ENCODE measurements around the gene LYPD6B. TPM values are rescaled to one million over a fixed set of nuclear protein-coding genes. Genes with fewer than 3 reads are reported as not detected.

Gene LYPD6B
- total RNA-seq, 1 experiment from 2014 or later, result 2.0 TPM

DNA sequence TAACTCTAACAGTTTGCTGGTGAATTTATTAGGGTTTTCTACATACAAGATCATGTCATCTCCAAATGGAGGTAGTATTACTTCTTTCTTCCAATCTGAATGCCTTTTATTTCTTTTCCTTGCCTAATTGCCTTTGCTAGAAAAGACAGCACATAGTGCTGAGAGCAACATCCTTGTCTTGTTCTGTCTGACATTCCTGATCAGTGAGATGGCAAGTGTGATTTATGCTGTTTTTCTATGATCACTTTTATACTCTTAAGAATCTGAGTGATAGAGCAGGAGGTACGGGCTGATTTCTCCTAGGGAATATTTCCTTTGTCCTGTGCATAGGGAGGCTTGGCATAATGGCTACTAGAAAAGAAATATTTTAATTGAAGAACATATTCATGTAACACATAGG is 17.3 kb downstream of the LYPD6B start:
- H3K27me3 ChIP-seq (ENCODE audit: low read length), result peaks cover 30% of the 10 kb centered on the region; the same call in 1 of the 2 replicates
- ATAC-seq, result no peak
- H3K36me3 ChIP-seq (ENCODE audit: low read depth, low read length), result no peaks in the 10 kb centered on the region
- intact Hi-C loops (cut with micrococcal nuclease), result no loop called here
- no peaks in the 10 kb centered on the region for H3K4me1 ChIP-seq (ENCODE audit: insufficient read depth, low read length)
- no peaks in the 10 kb centered on the region for H3K9me3 ChIP-seq (ENCODE audit: low read length)
- no peak overlapping the region for H3K9ac ChIP-seq (ENCODE audit: low read length)
- no TSS peak for BruUV-seq (replicated peaks)
- peak; percentile 20 for DNase-seq
- TF ChIP-seq EZH2 (IDR thresholded peaks at IDR 0.05; ENCODE audit: low read length, unreplicated experiment) (no peak), EZH2phosphoT487 (IDR thresholded peaks at IDR 0.05; ENCODE audit: borderline replicate concordance, low read length) (no peak)
- TF ChIP-seq, protein P1, sequence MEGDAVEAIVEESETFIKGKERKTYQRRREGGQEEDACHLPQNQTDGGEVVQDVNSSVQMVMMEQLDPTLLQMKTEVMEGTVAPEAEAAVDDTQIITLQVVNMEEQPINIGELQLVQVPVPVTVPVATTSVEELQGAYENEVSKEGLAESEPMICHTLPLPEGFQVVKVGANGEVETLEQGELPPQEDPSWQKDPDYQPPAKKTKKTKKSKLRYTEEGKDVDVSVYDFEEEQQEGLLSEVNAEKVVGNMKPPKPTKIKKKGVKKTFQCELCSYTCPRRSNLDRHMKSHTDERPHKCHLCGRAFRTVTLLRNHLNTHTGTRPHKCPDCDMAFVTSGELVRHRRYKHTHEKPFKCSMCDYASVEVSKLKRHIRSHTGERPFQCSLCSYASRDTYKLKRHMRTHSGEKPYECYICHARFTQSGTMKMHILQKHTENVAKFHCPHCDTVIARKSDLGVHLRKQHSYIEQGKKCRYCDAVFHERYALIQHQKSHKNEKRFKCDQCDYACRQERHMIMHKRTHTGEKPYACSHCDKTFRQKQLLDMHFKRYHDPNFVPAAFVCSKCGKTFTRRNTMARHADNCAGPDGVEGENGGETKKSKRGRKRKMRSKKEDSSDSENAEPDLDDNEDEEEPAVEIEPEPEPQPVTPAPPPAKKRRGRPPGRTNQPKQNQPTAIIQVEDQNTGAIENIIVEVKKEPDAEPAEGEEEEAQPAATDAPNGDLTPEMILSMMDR (conservative IDR thresholded peaks at IDR 0.05; ENCODE audit: low read depth, low read length), result no peak
- H3K27ac ChIP-seq (ENCODE audit: low read length), result no peak overlapping the region
- H3K9me2 ChIP-seq (replicated peaks; ENCODE audit: low read length), result no peaks in the 10 kb centered on the region
- H2AFZ ChIP-seq (ENCODE audit: low read length), result no peak overlapping the region
- H3K4me2 ChIP-seq (ENCODE audit: low read length), result no peak overlapping the region
- H3F3A ChIP-seq (ENCODE audit: low read length, unreplicated experiment), result no peaks in the 10 kb centered on the region
- ChIA-PET CTCF (no interaction called here), POLR2A (ENCODE audit: unreplicated experiment) (no interaction called here)
- H3K79me2 ChIP-seq (ENCODE audit: low read length), result no peaks in the 10 kb centered on the region
- no peaks in the 10 kb centered on the region for H4K20me1 ChIP-seq (ENCODE audit: low read length)
- no peak overlapping the region for H3K4me3 ChIP-seq (ENCODE audit: low read length)

DNA sequence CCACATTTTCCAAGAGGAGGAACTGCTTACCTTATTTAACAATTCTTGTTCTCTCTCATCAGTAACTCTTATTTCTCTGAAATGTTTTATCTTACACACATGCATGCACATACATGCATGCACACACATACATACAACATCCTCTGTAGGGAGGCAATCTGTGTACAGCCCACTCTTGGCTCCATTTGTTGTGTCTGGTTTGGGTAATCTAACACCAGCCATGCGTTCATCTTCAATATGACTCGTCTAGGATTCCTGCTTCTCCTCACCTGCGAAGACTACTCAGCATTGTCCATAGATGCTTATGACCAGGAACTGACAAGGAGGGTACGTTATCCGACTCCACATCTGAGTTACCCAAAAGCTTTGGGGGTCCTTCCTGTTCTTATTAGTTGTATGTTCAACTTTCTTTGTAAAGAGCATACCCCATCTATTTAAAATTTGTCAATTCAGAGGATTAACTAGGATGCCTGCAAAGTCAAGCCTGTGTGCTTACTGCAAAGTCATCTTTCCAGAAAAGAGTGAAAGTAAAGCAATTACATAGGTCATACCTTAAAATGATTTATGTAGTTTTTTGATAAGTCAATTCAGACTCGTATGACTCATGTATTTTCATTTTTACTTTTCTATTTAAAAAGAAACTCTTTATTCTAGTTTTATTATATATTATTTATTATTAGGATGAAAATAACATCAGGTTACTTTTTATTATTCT is 18.2 kb downstream of the LYPD6B start:
- Histone ChIP-seq H2AFZ (ENCODE audit: low read length) (no peak overlapping the region), H3K4me3 (ENCODE audit: low read length) (no peak overlapping the region), H3K4me1 (ENCODE audit: insufficient read depth, low read length) (no peaks in the 10 kb centered on the region), H3K79me2 (ENCODE audit: low read length) (no peaks in the 10 kb centered on the region), H3K4me2 (ENCODE audit: low read length) (no peak overlapping the region), H3K9me2 (replicated peaks; ENCODE audit: low read length) (no peaks in the 10 kb centered on the region), H3F3A (ENCODE audit: low read length, unreplicated experiment) (no peaks in the 10 kb centered on the region), H3K9ac (ENCODE audit: low read length) (no peak overlapping the region), H3K36me3 (ENCODE audit: low read depth, low read length) (no peaks in the 10 kb centered on the region), H4K20me1 (ENCODE audit: low read length) (no peaks in the 10 kb centered on the region), H3K9me3 (ENCODE audit: low read length) (no peaks in the 10 kb centered on the region), H3K27ac (ENCODE audit: low read length) (no peak overlapping the region), H3K27me3 (ENCODE audit: low read length) (peaks cover 30% of the 10 kb centered on the region; the same call in 1 of the 2 replicates)
- TF ChIP-seq, protein P1 (conservative IDR thresholded peaks at IDR 0.05; ENCODE audit: low read depth, low read length), result no peak
- no peak for TF ChIP-seq EZH2phosphoT487 (IDR thresholded peaks at IDR 0.05; ENCODE audit: borderline replicate concordance, low read length)
- TF ChIP-seq EZH2 (IDR thresholded peaks at IDR 0.05; ENCODE audit: low read length, unreplicated experiment), result no peak
- intact Hi-C loops (cut with micrococcal nuclease), result no loop called here
- DNase-seq (no peak), ATAC-seq (no peak)
- BruUV-seq (replicated peaks), result no TSS peak
- ChIA-PET POLR2A (ENCODE audit: unreplicated experiment) (no interaction called here), CTCF (no interaction called here)

DNA sequence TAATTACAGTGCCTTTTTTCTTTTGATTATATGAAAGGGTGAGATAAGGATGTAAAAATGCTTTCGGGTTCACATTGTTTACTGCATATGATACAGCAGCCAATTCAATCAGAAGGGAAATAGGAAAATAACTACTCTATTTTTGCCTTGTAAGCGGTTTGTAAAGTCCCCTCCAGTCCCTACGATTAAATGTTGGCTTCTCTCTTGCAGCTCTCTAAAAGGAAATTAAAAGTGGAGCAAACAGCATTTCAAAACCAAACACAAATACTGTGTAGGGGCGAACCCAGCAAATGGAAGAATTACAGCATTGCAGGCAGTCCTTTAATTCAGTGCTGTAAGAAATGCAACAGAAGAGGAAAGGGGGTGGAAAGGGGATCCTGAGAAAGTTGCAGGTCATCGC is 18.9 kb downstream of the LYPD6B start:
- DNase-seq, result no peak
- Histone ChIP-seq H3K9ac (ENCODE audit: low read length) (no peak overlapping the region), H4K20me1 (ENCODE audit: low read length) (no peaks in the 10 kb centered on the region), H3K27ac (ENCODE audit: low read length) (no peak overlapping the region), H3K9me2 (replicated peaks; ENCODE audit: low read length) (no peaks in the 10 kb centered on the region), H3K9me3 (ENCODE audit: low read length) (no peaks in the 10 kb centered on the region), H3F3A (ENCODE audit: low read length, unreplicated experiment) (no peaks in the 10 kb centered on the region), H3K4me1 (ENCODE audit: insufficient read depth, low read length) (no peaks in the 10 kb centered on the region), H3K4me2 (ENCODE audit: low read length) (no peak overlapping the region), H3K79me2 (ENCODE audit: low read length) (no peaks in the 10 kb centered on the region), H3K4me3 (ENCODE audit: low read length) (no peak overlapping the region), H2AFZ (ENCODE audit: low read length) (no peak overlapping the region), H3K27me3 (ENCODE audit: low read length) (peaks cover 30% of the 10 kb centered on the region; the same call in 1 of the 2 replicates), H3K36me3 (ENCODE audit: low read depth, low read length) (no peaks in the 10 kb centered on the region)
- POLR2A ChIA-PET (ENCODE audit: unreplicated experiment), result no interaction called here
- BruUV-seq (replicated peaks), result no TSS peak
- TF ChIP-seq, protein P1 (conservative IDR thresholded peaks at IDR 0.05; ENCODE audit: low read depth, low read length), result no peak
- no peak for TF ChIP-seq EZH2 (IDR thresholded peaks at IDR 0.05; ENCODE audit: low read length, unreplicated experiment)
- TF ChIP-seq EZH2phosphoT487 (IDR thresholded peaks at IDR 0.05; ENCODE audit: borderline replicate concordance, low read length), result no peak
- intact Hi-C loops (cut with micrococcal nuclease), result no loop called here
- no peak for ATAC-seq
- CTCF ChIA-PET, result no interaction called here

Measured in PC-3 (cell line).